SU-DHL-6 (cell line): ENCODE data around the gene NIPSNAP2.
A peak's percentile ranks its signal among the peaks of the same experiment; 100 is the strongest.
"Not testable (repeated sequence)": the region's sequence is repeated elsewhere in the genome, so short reads cannot be mapped to it uniquely, and the experiment has no call there.

ENCODE experiments used
- H2AFZ ChIP-seq: fragments of 200-600 bp; sonication (generic); 2 replicates; pipeline ENCODE4 v1.6.1; 2014; ENCODE audit warnings: low read depth, mild to moderate bottlenecking, moderate library complexity, mixed read lengths, antibody characterized with exemption, low read length; ENCODE audit not compliant: severe bottlenecking
- H3F3A ChIP-seq: fragments of 200-600 bp; shearing (Covaris generic); 2 replicates; pipeline ENCODE4 v1.6.0; 2016; ENCODE audit warnings: antibody characterized with exemption, mild to moderate bottlenecking; ENCODE audit not compliant: insufficient read depth
- H3K27ac ChIP-seq: fragments of 200-600 bp; sonication (generic); 2 replicates; pipeline ENCODE4 v1.5.1; 2016; ENCODE audit warnings: low read depth, mild to moderate bottlenecking, low read length, moderate library complexity, mixed read lengths
- H3K27me3 ChIP-seq: fragments of 200-600 bp; sonication (generic), shearing (Covaris generic); 2 replicates; pipeline ENCODE4 v1.6.0; 2014; ENCODE audit warnings: mild to moderate bottlenecking, low read length
- H3K36me3 ChIP-seq: fragments of 200-600 bp; sonication (generic); 2 replicates; pipeline ENCODE4 v1.6.1; 2014; ENCODE audit warnings: mild to moderate bottlenecking, low read length, mixed read lengths
- H3K4me2 ChIP-seq: fragments of 300-600, 200-600 bp; shearing (Covaris generic), sonication (generic); 2 replicates; pipeline ENCODE4 v1.6.0; 2014; ENCODE audit warnings: low read length, low read depth, mild to moderate bottlenecking; ENCODE audit not compliant: poor library complexity, severe bottlenecking
- H3K4me3 ChIP-seq: fragments of 200-600 bp; sonication (generic); 2 replicates; pipeline ENCODE4 v1.5.1; 2014; ENCODE audit warnings: antibody characterized with exemption, low read length, mild to moderate bottlenecking, mixed read lengths; ENCODE audit not compliant: insufficient read depth, poor library complexity, severe bottlenecking
- H3K79me2 ChIP-seq: fragments of 200-600 bp; sonication (generic); 2 replicates; pipeline ENCODE4 v1.6.1; 2014; ENCODE audit warnings: mild to moderate bottlenecking, low read length, moderate library complexity; ENCODE audit not compliant: insufficient read depth
- H3K9ac ChIP-seq: fragments of 200-600 bp; sonication (generic); 2 replicates; pipeline ENCODE4 v1.7.0; 2014; ENCODE audit warnings: mild to moderate bottlenecking, low read length
- H3K9me2 ChIP-seq: fragments of 200-600 bp; sonication (generic); replicated peaks from 2 replicates; pipeline ENCODE4 v1.6.1; 2014; ENCODE audit warnings: low read length; ENCODE audit not compliant: insufficient read depth
- H3K9me3 ChIP-seq: fragments of 200-600 bp; sonication (generic); 2 replicates; pipeline ENCODE4 v1.6.1; 2014; ENCODE audit warnings: low read length, mixed read lengths; ENCODE audit not compliant: insufficient read depth
- H4K20me1 ChIP-seq: fragments of 200-600 bp; sonication (generic); 2 replicates; pipeline ENCODE4 v1.6.1; 2014; ENCODE audit warnings: low read depth, mild to moderate bottlenecking, antibody characterized with exemption, low read length, moderate library complexity, mixed read lengths
- EZH2phosphoT487 ChIP-seq: fragments of 200-600 bp; sonication (generic), shearing (Covaris generic); conservative IDR thresholded peaks from 2 replicates; pipeline ENCODE4 v1.6.1; 2018; ENCODE audit warnings: mild to moderate bottlenecking, antibody characterized with exemption, low read length, moderate library complexity, mixed read lengths
- TF ChIP-seq, protein P1 (sequence below): fragments of 200-600 bp; sonication (generic); IDR thresholded peaks from one replicate; pipeline ENCODE4 v1.5.1; 2017; ENCODE audit warnings: antibody characterized with exemption, mild to moderate bottlenecking, low read length, moderate library complexity; ENCODE audit not compliant: insufficient read depth, poor library complexity, severe bottlenecking

The NIPSNAP2 gene

DNA sequence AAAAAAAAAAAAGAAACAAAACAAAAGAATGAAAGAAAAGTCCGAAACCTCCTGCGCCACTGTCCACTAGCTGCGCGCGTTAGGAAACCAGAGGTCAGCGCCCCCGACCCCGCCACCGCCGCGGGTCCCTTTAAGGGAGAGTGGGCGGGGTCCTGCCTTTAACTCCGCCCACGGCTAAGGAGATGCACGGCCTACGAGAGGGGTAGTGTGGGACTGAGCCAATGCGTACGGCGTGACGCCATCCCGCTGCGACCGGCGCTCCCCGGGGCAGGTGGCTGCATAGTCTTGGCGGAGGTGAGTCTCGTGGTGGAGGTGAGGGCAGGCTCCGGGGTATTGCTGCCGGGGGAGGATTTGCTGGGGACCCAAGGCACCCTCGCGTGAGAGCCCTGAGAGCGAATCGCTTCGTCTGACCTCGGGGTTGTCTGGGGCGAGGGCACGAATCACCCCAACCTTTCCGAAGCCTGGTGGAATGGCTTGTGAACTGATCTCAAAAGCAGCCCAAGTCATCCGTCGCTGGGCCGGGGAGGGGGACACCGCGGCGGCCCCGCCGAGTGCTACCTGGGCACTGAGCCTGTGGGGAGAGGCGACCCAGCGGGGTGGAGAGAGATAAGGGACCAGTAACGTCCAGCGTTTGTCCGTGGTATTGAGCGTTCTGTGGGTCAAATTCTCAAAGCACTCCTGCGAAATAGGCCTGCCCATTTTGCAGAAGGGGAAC is 12.6 kb upstream of the NIPSNAP2 start, which contains the start of gene MRPS17:
TSS of gene MRPS17 (plus strand) at position 241 of the 715 bp plus-strand sequence. CDS start 1,319 bp downstream, outside the sequence.
- TF ChIP-seq, protein P1, sequence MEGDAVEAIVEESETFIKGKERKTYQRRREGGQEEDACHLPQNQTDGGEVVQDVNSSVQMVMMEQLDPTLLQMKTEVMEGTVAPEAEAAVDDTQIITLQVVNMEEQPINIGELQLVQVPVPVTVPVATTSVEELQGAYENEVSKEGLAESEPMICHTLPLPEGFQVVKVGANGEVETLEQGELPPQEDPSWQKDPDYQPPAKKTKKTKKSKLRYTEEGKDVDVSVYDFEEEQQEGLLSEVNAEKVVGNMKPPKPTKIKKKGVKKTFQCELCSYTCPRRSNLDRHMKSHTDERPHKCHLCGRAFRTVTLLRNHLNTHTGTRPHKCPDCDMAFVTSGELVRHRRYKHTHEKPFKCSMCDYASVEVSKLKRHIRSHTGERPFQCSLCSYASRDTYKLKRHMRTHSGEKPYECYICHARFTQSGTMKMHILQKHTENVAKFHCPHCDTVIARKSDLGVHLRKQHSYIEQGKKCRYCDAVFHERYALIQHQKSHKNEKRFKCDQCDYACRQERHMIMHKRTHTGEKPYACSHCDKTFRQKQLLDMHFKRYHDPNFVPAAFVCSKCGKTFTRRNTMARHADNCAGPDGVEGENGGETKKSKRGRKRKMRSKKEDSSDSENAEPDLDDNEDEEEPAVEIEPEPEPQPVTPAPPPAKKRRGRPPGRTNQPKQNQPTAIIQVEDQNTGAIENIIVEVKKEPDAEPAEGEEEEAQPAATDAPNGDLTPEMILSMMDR, result no peak
- no peak for TF ChIP-seq EZH2phosphoT487
- peaks cover 22% of the 10 kb centered on the region for H3K79me2 ChIP-seq
- no peaks in the 10 kb centered on the region for H4K20me1 ChIP-seq
- H3K4me2 ChIP-seq, result peak within 1 kb of the TSS; percentile 66
- H3K36me3 ChIP-seq, result no peaks in the 10 kb centered on the region
- H3K9ac ChIP-seq, result peak within 1 kb of the TSS; percentile 88
- no peaks in the 10 kb centered on the region for H3K9me3 ChIP-seq
- H3K4me3 ChIP-seq, result peak within 1 kb of the TSS; percentile 94
- no peaks in the 10 kb centered on the region for H3K9me2 ChIP-seq
- H2AFZ ChIP-seq, result peak within 1 kb of the TSS; percentile 64
- H3K27me3 ChIP-seq, result no peaks in the 10 kb centered on the region
- H3F3A ChIP-seq, result no peaks in the 10 kb centered on the region; the same call in 1 of the 2 replicates
- no peak within 1 kb of the TSS for H3K27ac ChIP-seq

DNA sequence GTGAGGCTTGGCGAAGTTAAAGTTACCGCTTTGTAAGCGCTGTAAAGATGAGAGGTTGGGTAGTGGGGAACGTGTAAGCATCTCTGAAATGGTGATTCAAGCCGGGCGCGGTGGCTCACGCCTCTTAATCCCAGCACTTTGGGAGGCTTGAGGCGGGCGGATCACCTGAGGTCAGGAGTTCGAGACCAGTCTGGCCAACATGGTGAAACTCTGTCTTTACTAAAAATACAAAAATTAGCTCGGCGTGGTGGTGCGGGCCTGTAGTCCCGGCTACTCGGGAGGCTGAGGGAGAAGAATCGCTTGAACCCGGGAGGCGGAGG is 12.1 kb upstream of the NIPSNAP2 start:
- H3K9me2 ChIP-seq, H3K27me3 ChIP-seq, H3K9me3 ChIP-seq, H3F3A ChIP-seq, H3K36me3 ChIP-seq, H3K27ac ChIP-seq, H4K20me1 ChIP-seq: not testable (repeated sequence)
- Histone ChIP-seq H3K4me3 (peak overlapping the region; percentile 94), H2AFZ (peak overlapping the region; percentile 64), H3K4me2 (peak overlapping the region; percentile 66), H3K79me2 (peaks cover 22% of the 10 kb centered on the region), H3K9ac (peak overlapping the region; percentile 88)

DNA sequence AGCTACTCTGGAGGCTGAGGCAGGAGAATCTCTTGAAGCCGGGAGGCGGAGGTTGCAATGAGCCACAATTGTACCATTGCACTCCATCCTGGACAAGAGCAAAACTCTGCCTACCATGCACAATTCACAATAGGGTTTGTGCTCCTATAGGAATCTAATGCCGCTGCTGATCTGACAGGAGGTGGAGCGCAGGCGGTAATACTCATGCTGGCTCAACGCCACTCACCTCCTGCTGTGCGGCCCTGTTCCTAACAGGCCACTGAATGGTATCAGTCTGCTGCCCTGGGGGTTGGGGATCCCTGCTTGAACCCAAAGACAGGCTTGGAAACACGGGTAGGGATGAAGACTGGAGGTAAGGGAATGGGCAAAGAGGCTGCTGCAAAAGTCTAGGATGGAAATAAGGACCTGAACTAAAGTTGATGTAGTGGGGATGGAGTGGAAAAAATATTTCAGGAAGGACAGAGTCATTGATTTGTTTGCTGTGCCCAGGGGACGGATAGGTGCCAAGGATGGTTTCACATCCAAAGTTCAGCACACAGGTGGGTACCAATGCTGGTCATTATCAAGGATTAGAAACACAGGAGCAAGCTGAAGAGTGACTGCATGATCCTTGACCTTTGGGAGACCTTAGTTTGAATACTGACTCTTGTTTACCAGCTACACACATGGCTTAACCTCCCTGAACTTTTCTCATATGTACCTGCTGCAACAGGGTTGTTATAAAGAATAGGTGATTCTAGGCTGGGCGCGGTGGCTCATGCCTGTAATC is 10.5 kb upstream of the NIPSNAP2 start:
- H3K4me2 ChIP-seq, result no peak overlapping the region
- H3K9me3 ChIP-seq, result no peaks in the 10 kb centered on the region
- no peaks in the 10 kb centered on the region for H3K27me3 ChIP-seq
- H3K4me3 ChIP-seq, result no peak overlapping the region
- H3K36me3 ChIP-seq, result no peaks in the 10 kb centered on the region
- no peaks in the 10 kb centered on the region for H3F3A ChIP-seq
- H3K9me2 ChIP-seq, result no peaks in the 10 kb centered on the region
- TF ChIP-seq EZH2phosphoT487, result no peak
- TF ChIP-seq, protein P1, result no peak
- no peak overlapping the region for H3K27ac ChIP-seq
- no peaks in the 10 kb centered on the region for H4K20me1 ChIP-seq
- no peak overlapping the region for H2AFZ ChIP-seq
- H3K79me2 ChIP-seq, result peaks cover 22% of the 10 kb centered on the region
- no peak overlapping the region for H3K9ac ChIP-seq

DNA sequence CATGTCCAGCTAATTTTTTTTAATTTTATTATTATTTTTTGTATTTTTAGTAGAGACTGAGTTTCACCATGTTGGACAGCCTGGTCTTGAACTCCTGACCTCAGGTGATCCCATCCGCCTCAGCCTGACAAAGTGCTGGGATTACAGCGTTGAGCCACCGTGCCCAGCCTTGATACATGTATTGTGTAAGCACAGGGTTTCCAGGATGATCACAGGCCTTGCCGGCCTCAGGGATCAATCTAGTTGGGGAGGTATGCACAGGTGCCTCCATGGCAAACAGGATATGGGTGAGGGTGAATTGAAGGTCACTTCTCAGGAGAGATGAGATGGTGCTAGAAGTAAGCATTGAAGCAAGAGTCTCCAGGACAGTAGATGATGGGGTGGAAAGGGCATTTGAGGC is 7.2 kb upstream of the NIPSNAP2 start:
- Histone ChIP-seq H3K4me2 (no peak overlapping the region), H4K20me1 (no peaks in the 10 kb centered on the region), H3K9ac (no peak overlapping the region), H2AFZ (no peak overlapping the region), H3K27me3 (no peaks in the 10 kb centered on the region), H3K27ac (no peak overlapping the region), H3K9me3 (no peaks in the 10 kb centered on the region), H3K4me3 (no peak overlapping the region), H3F3A (peaks cover 7% of the 10 kb centered on the region), H3K9me2 (no peaks in the 10 kb centered on the region), H3K36me3 (no peaks in the 10 kb centered on the region), H3K79me2 (peaks cover 17% of the 10 kb centered on the region)
- TF ChIP-seq EZH2phosphoT487, result no peak
